H1 (cell line): ENCODE results near the gene TMPRSS13.

Experiments
- CHD2 ChIP-seq: IDR thresholded peaks from 2 replicates; pipeline ENCODE4 v1.6.1; 2012; ENCODE audit warnings: low read length, improper control_type of control experiment
- CREB1 ChIP-seq: IDR thresholded peaks from 2 replicates; pipeline ENCODE4 v1.6.1; 2012; ENCODE audit warnings: inconsistent platforms
- CTCF ChIP-seq, 3 experiments: IDR thresholded peaks; 1 replicate in 2 of 3; 2 replicates in 1 of 3; pipeline versions ENCODE4 v1.5.1 to v1.6.1; 2011; ENCODE audit warnings: low read length in 3 of 3, mild to moderate bottlenecking in 3 of 3, inconsistent platforms in 2 of 3, low read depth in 1 of 3, moderate library complexity in 1 of 3; ENCODE audit not compliant: insufficient read depth in 1 of 3; ENCODE audit errors: control extremely low read depth in 1 of 3
- EZH2 ChIP-seq: fragments of 200-600 bp; sonication (generic); IDR thresholded peaks from 2 replicates; pipeline ENCODE4 v1.7.1; 2012; ENCODE audit warnings: low read depth, mild to moderate bottlenecking, moderate library complexity, low read length, inconsistent platforms; ENCODE audit not compliant: severe bottlenecking
- GTF2F1 ChIP-seq: IDR thresholded peaks from 2 replicates; pipeline ENCODE4 v1.6.1; 2012; ENCODE audit warnings: low read depth, low read length, improper control_type of control experiment, borderline replicate concordance
- HDAC2 ChIP-seq, 2 experiments: fragments of 300-600 bp in 1 of 2; sonication (generic) in 1 of 2; IDR thresholded peaks; 2 replicates each; pipeline ENCODE4 v1.6.1; 2011 to 2012; ENCODE audit warnings: low read depth in 2 of 2, low read length in 2 of 2, mild to moderate bottlenecking in 2 of 2, moderate library complexity in 2 of 2, borderline replicate concordance in 1 of 2, inconsistent platforms in 1 of 2
- HDAC6 ChIP-seq: IDR thresholded peaks from one replicate; pipeline ENCODE4 v1.7.1; 2012; ENCODE audit warnings: low read depth, mild to moderate bottlenecking, inconsistent platforms, low read length, moderate library complexity
- MAX ChIP-seq: IDR thresholded peaks from 2 replicates; pipeline ENCODE4 v1.6.1; 2012; ENCODE audit warnings: inconsistent platforms
- NRF1 ChIP-seq: IDR thresholded peaks from 2 replicates; pipeline ENCODE4 v1.6.1; 2011; ENCODE audit warnings: mild to moderate bottlenecking, low read depth, low read length, improper control_type of control experiment
- POLR2A ChIP-seq, 2 experiments: IDR thresholded peaks; 1 replicate in 1 of 2; 2 replicates in 1 of 2; pipeline ENCODE4 v1.6.1; 2011; ENCODE audit warnings: low read depth in 2 of 2, low read length in 2 of 2, mild to moderate bottlenecking in 2 of 2; ENCODE audit errors: control extremely low read depth in 1 of 2
- POLR2AphosphoS5 ChIP-seq: IDR thresholded peaks from 2 replicates; pipeline ENCODE4 v1.6.1; 2011; ENCODE audit warnings: low read depth, low read length
- RNF2 ChIP-seq: fragments of 200-900, 300-1000 bp; sonication (generic); IDR thresholded peaks from 2 replicates; pipeline ENCODE4 v1.7.1; 2016; ENCODE audit warnings: borderline replicate concordance, low read depth, mild to moderate bottlenecking, antibody characterized with exemption, low read length; ENCODE audit not compliant: poor library complexity, severe bottlenecking; ENCODE audit errors: missing control alignments
- SAP30 ChIP-seq: fragments of 300-600 bp; sonication (generic); IDR thresholded peaks from 2 replicates; pipeline ENCODE4 v1.7.1; 2012; ENCODE audit warnings: low read length, moderate library complexity, mild to moderate bottlenecking, inconsistent platforms; ENCODE audit not compliant: insufficient read depth, insufficient replicate concordance

- TF ChIP-seq POLR2AphosphoS5, result no peak
- TF ChIP-seq NRF1, result no peak
- no peak for TF ChIP-seq POLR2A (IDR thresholded peaks at IDR 0.05; ENCODE audit: control extremely low read depth in 1 of 2, low read depth in 2 of 2, low read length in 2 of 2)
- no peak for TF ChIP-seq EZH2
- TF ChIP-seq CTCF (IDR thresholded peaks at IDR 0.05; ENCODE audit: control extremely low read depth in 1 of 3, insufficient read depth in 1 of 3, low read depth in 1 of 3, low read length in 3 of 3), result no peak
- TF ChIP-seq SAP30, result no peak
- no peak for TF ChIP-seq MAX
- no peak for TF ChIP-seq CHD2
- no peak for TF ChIP-seq HDAC2 (IDR thresholded peaks at IDR 0.05; ENCODE audit: borderline replicate concordance in 1 of 2, low read depth in 2 of 2, low read length in 2 of 2)
- TF ChIP-seq RNF2, result no peak
- TF ChIP-seq CREB1, result no peak
- TF ChIP-seq GTF2F1, result no peak
- TF ChIP-seq HDAC6, result no peak
Observed at GRCh38 chr11:117976445-117976844, 47.2 kb upstream of the TMPRSS13 start.
